ENCODE measurements around the gene P4HB. TPM values are rescaled to one million over a fixed set of nuclear protein-coding genes. Genes with fewer than 3 reads are reported as not detected.
A peak's percentile ranks its signal among the peaks of the same experiment; 100 is the strongest.

The P4HB gene
- total RNA-seq, 1 donor from 2014 or later, result 248 TPM

- ATAC-seq, result no peak
- intact Hi-C loops (cut with DNase I), result no loop called here
- no peak for DNase-seq (ENCODE audit: low spot score)
Observed at GRCh38 chr17:81898885-81899284, 38.5 kb upstream of the P4HB start.

- intact Hi-C loops (cut with DNase I), result no loop called here
- no peak for ATAC-seq
Observed at GRCh38 chr17:81898029-81898866, 37.9 kb upstream of the P4HB start.

GRCh38 chr17:81895400-81895799 is 35.1 kb upstream of the P4HB start:
- no peak for ATAC-seq
- intact Hi-C loops (cut with DNase I), result no loop called here
- DNase-seq (ENCODE audit: low spot score), result no peak

More at GRCh38 chr17:81898029-81898866, 37.9 kb upstream of the P4HB start:
- no peak for DNase-seq (ENCODE audit: low spot score)

GRCh38 chr17:81891303-81891552 is 30.9 kb upstream of the P4HB start:
- ATAC-seq (no peak), DNase-seq (ENCODE audit: low spot score) (no peak)
- intact Hi-C loops (cut with DNase I), result no loop called here

GRCh38 chr17:81890447-81891302 is 30.3 kb upstream of the P4HB start:
- ATAC-seq (no peak), DNase-seq (ENCODE audit: low spot score) (peak; percentile 57)
- intact Hi-C loops (cut with DNase I), result no loop called here

- no peak for ATAC-seq
- intact Hi-C loops (cut with DNase I), result no loop called here
- DNase-seq (ENCODE audit: low spot score), result no peak
Observed at GRCh38 chr17:81889602-81890001, 29.3 kb upstream of the P4HB start.

- DNase-seq (ENCODE audit: low spot score) (no peak), ATAC-seq (no peak)
- intact Hi-C loops (cut with DNase I), result no loop called here
Observed at GRCh38 chr17:81888988-81889595, 28.8 kb upstream of the P4HB start.

- ATAC-seq, result no peak
- peak; percentile 53 for DNase-seq (ENCODE audit: low spot score)
- intact Hi-C loops (cut with DNase I), result no loop called here
Observed at GRCh38 chr17:81888105-81888987, 28.0 kb upstream of the P4HB start.

GRCh38 chr17:81885869-81886548 is 25.7 kb upstream of the P4HB start:
- ATAC-seq (no peak), DNase-seq (ENCODE audit: low spot score) (no peak)
- intact Hi-C loops (cut with DNase I), result no loop called here

GRCh38 chr17:81885454-81885853 is 25.1 kb upstream of the P4HB start:
- DNase-seq (ENCODE audit: low spot score) (no peak), ATAC-seq (no peak)
- intact Hi-C loops (cut with DNase I), result no loop called here

GRCh38 chr17:81884968-81885367 is 24.6 kb upstream of the P4HB start:
- no peak for ATAC-seq
- no peak for DNase-seq (ENCODE audit: low spot score)
- intact Hi-C loops (cut with DNase I), result no loop called here

- ATAC-seq (peak; percentile 33), DNase-seq (ENCODE audit: low spot score) (no peak)
- intact Hi-C loops (cut with DNase I), result no loop called here
Observed at GRCh38 chr17:81884520-81884919, 24.2 kb upstream of the P4HB start.

GRCh38 chr17:81879121-81879520 is 18.8 kb upstream of the P4HB start:
- intact Hi-C loops (cut with DNase I), result no loop called here
- no peak for ATAC-seq
- no peak for DNase-seq (ENCODE audit: low spot score)

- no peak for DNase-seq (ENCODE audit: low spot score)
- ATAC-seq, result no peak
- intact Hi-C loops (cut with DNase I), result no loop called here
Observed at GRCh38 chr17:81878294-81878693, 18.0 kb upstream of the P4HB start.

GRCh38 chr17:81877569-81877968 is 17.2 kb upstream of the P4HB start:
- DNase-seq (ENCODE audit: low spot score) (no peak), ATAC-seq (no peak)
- intact Hi-C loops (cut with DNase I), result no loop called here

- peak; percentile 37 for ATAC-seq
- intact Hi-C loops (cut with DNase I), result no loop called here
- DNase-seq (ENCODE audit: low spot score), result peak; percentile 98
Observed at GRCh38 chr17:81871387-81872230, 11.3 kb upstream of the P4HB start.

- ATAC-seq (peak; percentile 64), DNase-seq (ENCODE audit: low spot score) (no peak)
- intact Hi-C loops (cut with DNase I), result no loop called here
Observed at GRCh38 chr17:81870981-81871386, 10.6 kb upstream of the P4HB start, which contains the start of gene ARHGDIA. ARHGDIA (minus strand) TSS chr17:81871337; CDS start chr17:81869930, 1,407 bp downstream.
